Effector memory CD8-positive, alpha-beta T cell (primary cell): ENCODE results near the gene GPC3.
"Not testable (repeated sequence)": the region's sequence is repeated elsewhere in the genome, so short reads cannot be mapped to it uniquely, and the experiment has no call there.

ENCODE experiments used
- ATAC-seq: fragments of 150-1000 bp; cut with Tn5 transposase; replicated peaks from 2 replicates; pipeline ENCODE4 v1.10.0; 2021; ENCODE audit warnings: mild to moderate bottlenecking, moderate library complexity
- DNase-seq, 3 experiments: peaks; one replicate each; pipeline ENCODE4 v3.0.0; 2021
- H3K27ac Mint-ChIP-seq, 2 donors: one replicate each; pipeline ENCODE4 v1.8.0; 2022; ENCODE audit warnings: mild to moderate bottlenecking in 2 of 2, mixed read lengths in 2 of 2, moderate library complexity in 2 of 2
- H3K27me3 Mint-ChIP-seq, 2 donors: one replicate each; pipeline ENCODE4 v1.8.0; 2022; ENCODE audit warnings: mixed read lengths in 2 of 2
- H3K36me3 Mint-ChIP-seq: one replicate; pipeline ENCODE4 v1.8.0; 2022; ENCODE audit warnings: mild to moderate bottlenecking, moderate library complexity, mixed read lengths; ENCODE audit not compliant: insufficient read depth
- H3K4me1 Mint-ChIP-seq, 2 donors: one replicate each; pipeline ENCODE4 v1.8.0; 2022; ENCODE audit warnings: low read depth in 2 of 2, mixed read lengths in 2 of 2
- H3K4me3 Mint-ChIP-seq, 2 donors: one replicate each; pipeline ENCODE4 v1.8.0; 2022; ENCODE audit warnings: mild to moderate bottlenecking in 2 of 2, mixed read lengths in 2 of 2, moderate library complexity in 2 of 2
- H3K9me3 Mint-ChIP-seq, 2 donors: one replicate each; pipeline ENCODE4 v1.8.0; 2022; ENCODE audit warnings: mixed read lengths in 2 of 2

The GPC3 gene

DNA sequence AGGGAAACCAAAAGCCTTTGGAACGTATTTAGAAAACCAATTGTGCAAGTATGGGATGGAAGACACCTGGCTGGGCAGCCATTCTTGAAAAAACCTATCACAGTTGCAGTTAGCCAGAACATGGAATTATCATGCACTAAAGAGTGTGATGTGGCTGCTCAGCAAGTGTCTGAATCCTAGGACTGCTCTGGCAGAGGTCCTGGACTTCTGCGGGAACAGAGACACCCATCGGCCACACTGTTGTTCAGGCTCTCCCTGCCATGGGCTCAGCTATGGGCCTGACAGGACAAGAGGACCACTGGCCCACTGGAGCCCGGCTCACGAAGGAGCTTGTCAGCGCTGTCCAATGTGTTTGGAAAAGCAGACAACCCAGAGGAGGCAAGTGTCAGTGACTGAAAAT lies 454.4 kb downstream of the GPC3 start:
- Mint-ChIP-seq H3K4me1 (no peaks in the 10 kb centered on the region), H3K27ac (no peak overlapping the region), H3K27me3 (no peaks in the 10 kb centered on the region), H3K36me3 (no peaks in the 10 kb centered on the region), H3K4me3 (no peak overlapping the region), H3K9me3 (no peaks in the 10 kb centered on the region)
- DNase-seq (no peak), ATAC-seq (no peak)

DNA sequence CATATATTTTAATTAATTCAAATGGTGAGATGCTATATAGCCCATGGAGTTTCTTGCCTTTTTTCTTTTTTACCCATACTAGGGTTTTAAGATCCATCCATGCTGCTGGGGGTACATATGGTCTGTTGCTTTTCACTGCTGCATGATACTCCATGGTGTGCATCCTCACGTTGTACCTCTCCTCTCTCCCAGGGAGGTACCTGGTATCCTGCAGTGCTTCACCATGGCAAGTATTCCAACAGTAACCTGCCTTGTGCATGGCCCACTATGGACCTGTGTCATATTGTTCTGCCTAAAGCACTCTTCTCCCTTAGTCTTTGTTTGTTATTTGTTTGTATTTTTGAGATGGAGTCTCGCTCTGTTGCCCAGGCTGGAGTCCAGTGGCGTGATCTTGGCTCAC lies 455.8 kb downstream of the GPC3 start:
- no peak overlapping the region for H3K27ac Mint-ChIP-seq
- H3K27me3 Mint-ChIP-seq = no peaks in the 10 kb centered on the region
- H3K9me3 Mint-ChIP-seq = no peaks in the 10 kb centered on the region
- no peaks in the 10 kb centered on the region for H3K4me1 Mint-ChIP-seq
- DNase-seq (no peak), ATAC-seq (no peak)
- no peak overlapping the region for H3K4me3 Mint-ChIP-seq
- no peaks in the 10 kb centered on the region for H3K36me3 Mint-ChIP-seq

DNA sequence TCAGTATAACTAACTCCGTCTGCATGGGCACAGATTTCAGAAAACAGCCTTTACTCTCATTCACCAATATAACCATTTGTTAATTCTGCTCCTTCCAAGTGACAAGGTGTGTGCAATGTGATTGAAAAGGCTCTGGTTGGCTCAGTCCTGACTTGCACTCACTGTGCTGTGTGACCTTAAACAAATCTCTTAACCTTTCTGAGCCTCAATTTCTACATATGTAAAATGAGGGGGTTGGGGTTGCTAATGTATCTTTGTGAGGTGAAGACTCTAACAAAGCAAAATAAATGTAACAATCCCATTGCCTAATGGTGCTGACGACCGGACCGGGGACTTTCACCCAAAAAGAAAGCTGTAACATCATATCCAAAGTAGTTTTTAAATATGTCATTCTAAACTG lies 457.6 kb downstream of the GPC3 start:
- Mint-ChIP-seq H3K4me1 (no peaks in the 10 kb centered on the region), H3K9me3 (no peaks in the 10 kb centered on the region), H3K36me3 (no peaks in the 10 kb centered on the region), H3K4me3 (no peak overlapping the region), H3K27me3 (no peaks in the 10 kb centered on the region), H3K27ac (no peak overlapping the region)
- DNase-seq = no peak
- ATAC-seq = no peak

DNA sequence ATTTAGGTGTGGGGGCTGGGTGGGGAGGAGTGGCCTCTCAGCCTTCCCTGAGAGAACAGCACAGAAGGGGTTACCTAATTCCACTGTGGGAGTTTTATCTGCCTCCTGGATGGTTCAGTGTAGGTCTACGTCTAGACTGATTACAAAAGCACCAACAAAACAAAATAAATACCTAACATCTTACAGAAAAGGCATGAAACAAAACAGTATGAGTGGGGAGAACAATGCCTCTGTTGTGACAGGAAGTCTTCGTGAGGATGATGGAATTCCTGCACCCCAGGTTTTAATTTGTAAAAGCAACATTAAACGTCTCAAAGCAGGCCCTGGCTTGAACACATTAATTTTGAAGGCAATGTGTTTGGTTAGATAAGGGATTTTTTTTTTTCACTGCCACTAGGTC lies 458.0 kb downstream of the GPC3 start:
- H3K4me3 Mint-ChIP-seq = no peak overlapping the region
- no peak overlapping the region for H3K27ac Mint-ChIP-seq
- H3K9me3 Mint-ChIP-seq = no peaks in the 10 kb centered on the region
- H3K36me3 Mint-ChIP-seq = no peaks in the 10 kb centered on the region
- no peaks in the 10 kb centered on the region for H3K4me1 Mint-ChIP-seq
- DNase-seq (no peak), ATAC-seq (no peak)
- no peaks in the 10 kb centered on the region for H3K27me3 Mint-ChIP-seq

DNA sequence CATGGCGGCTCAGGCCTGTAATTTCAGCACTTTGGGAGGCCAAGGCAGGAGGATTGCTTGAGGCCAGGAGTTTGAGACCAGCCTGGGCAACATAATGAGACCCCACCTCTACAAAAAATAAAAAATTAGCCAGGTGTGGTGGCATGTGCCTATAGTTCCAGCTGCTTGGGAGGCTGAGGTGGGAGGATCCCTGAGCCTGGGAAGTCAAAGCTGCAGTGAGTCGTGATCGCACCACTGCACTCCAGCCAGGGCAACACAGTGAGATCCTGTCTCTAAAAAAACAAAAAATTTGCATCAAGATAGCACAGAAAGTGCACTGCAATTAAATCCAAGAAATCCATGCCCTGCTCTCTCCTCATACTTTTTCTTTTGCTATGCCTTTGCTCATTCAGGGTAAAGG lies 458.6 kb downstream of the GPC3 start:
- H3K9me3 Mint-ChIP-seq, ATAC-seq, H3K4me3 Mint-ChIP-seq, H3K36me3 Mint-ChIP-seq, H3K27me3 Mint-ChIP-seq, H3K27ac Mint-ChIP-seq, DNase-seq, H3K4me1 Mint-ChIP-seq: not testable (repeated sequence)

DNA sequence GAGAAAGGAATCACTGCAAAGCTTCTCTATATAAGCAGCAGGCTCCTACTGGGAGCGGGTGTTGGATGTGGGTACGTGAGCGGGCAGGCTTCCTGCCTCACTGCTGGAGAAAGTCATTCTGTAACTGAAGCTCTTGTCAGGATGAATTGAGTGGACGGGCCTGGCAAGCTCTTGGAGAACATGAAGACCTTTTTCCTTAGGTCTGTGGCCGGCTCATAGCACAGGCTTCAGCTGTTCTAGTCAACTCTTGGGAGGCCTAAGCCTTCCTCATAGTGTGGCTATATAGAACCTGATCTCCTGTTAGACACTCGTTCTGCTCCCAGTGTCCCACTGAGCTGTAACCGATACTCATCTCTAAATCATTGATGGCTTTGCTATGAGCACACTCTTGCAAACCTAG lies 461.9 kb downstream of the GPC3 start:
- Mint-ChIP-seq H3K27ac (no peak overlapping the region), H3K4me1 (no peaks in the 10 kb centered on the region), H3K4me3 (no peak overlapping the region), H3K36me3 (no peaks in the 10 kb centered on the region), H3K27me3 (no peaks in the 10 kb centered on the region), H3K9me3 (no peaks in the 10 kb centered on the region)
- DNase-seq = no peak
- ATAC-seq = no peak

DNA sequence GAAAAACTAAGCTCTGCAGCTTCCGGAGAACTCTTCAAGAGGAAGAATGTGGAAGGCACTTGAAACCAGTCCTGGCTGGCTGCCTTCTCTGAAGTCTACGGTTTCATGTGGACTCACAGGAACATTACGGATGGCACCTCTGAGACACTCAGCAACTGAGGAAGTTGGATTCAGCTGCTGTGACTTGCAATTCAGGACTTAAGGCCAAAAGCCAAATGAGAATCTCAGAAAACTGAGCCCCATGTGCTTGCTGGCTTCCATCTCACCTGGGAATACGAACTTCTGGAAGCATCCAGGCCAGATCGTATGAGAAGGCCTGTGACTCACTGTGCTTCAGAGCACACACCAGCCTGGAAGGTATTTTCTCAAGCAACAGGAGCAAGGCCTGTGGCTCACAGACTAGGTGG lies 462.3 kb downstream of the GPC3 start:
- no peak overlapping the region for H3K4me3 Mint-ChIP-seq
- H3K36me3 Mint-ChIP-seq = no peaks in the 10 kb centered on the region
- H3K27me3 Mint-ChIP-seq = no peaks in the 10 kb centered on the region
- no peaks in the 10 kb centered on the region for H3K9me3 Mint-ChIP-seq
- ATAC-seq (no peak), DNase-seq (no peak)
- H3K4me1 Mint-ChIP-seq = no peaks in the 10 kb centered on the region
- H3K27ac Mint-ChIP-seq = no peak overlapping the region

DNA sequence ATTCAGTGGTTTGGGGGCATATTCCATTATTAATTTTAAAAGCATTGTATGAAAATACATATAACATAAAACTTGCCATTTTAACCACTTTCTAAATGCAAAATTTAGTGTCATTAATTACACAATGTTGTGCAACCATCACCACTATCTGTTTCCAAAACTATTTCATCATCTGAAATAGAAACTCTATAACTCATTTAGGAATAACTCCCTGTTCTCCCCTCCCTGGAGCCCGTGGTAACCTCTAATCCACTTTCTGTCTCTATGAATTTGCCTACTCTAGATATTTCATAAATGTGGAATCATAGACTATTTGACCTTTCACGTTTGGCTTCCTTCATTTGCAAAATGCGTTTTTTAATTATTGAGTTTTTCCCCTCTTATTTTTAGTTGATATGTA lies 468.7 kb downstream of the GPC3 start:
- H3K4me1 Mint-ChIP-seq = no peaks in the 10 kb centered on the region
- no peaks in the 10 kb centered on the region for H3K9me3 Mint-ChIP-seq
- H3K27ac Mint-ChIP-seq = no peak overlapping the region
- no peak for DNase-seq
- no peak overlapping the region for H3K4me3 Mint-ChIP-seq
- no peak for ATAC-seq
- H3K36me3 Mint-ChIP-seq = no peaks in the 10 kb centered on the region
- H3K27me3 Mint-ChIP-seq = no peaks in the 10 kb centered on the region

DNA sequence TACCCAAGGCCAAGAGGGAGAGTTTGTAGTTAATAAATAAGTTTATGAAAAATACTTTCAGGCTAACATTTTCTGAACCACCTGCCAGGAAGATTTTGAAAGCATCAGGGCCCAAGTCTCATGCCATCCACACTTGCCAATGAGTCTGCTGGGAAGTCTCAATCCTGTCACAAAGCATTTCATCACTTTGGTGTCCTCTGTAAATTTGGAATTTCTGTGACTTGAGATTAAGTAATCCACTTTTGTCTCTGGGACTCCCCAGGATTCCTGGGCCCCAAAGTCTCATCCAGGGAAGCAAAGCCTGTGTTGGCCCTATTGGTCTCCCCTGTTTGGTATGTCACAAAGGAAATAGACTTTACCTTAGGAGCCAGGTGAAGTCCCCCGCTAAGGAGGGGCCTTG lies 470.9 kb downstream of the GPC3 start:
- no peak overlapping the region for H3K27ac Mint-ChIP-seq
- DNase-seq (no peak), ATAC-seq (no peak)
- no peaks in the 10 kb centered on the region for H3K9me3 Mint-ChIP-seq
- H3K27me3 Mint-ChIP-seq = no peaks in the 10 kb centered on the region
- H3K4me1 Mint-ChIP-seq = no peaks in the 10 kb centered on the region
- H3K4me3 Mint-ChIP-seq = no peak overlapping the region
- H3K36me3 Mint-ChIP-seq = no peaks in the 10 kb centered on the region

DNA sequence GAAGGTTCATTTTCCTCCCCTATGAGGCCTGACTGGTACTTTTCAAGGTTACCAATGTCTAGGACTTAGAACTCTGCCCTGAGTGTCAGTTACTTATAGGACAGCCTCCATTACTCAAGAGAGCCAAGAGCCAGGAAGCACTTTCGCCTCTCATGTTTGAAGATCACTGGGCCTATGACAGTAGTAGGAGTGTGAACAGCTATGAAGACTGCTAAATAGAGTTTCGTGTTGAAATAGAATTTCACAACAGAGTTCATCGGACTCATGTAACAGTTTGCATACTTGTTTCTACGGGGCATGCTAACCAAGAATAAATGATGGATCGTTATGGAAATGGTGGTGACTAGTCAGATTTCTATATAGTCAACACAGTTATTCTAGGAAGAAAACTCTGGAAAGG lies 472.3 kb downstream of the GPC3 start:
- Mint-ChIP-seq H3K4me3 (no peak overlapping the region), H3K36me3 (no peaks in the 10 kb centered on the region), H3K27me3 (no peaks in the 10 kb centered on the region), H3K4me1 (no peaks in the 10 kb centered on the region), H3K27ac (no peak overlapping the region), H3K9me3 (no peaks in the 10 kb centered on the region)
- ATAC-seq (no peak), DNase-seq (no peak)

DNA sequence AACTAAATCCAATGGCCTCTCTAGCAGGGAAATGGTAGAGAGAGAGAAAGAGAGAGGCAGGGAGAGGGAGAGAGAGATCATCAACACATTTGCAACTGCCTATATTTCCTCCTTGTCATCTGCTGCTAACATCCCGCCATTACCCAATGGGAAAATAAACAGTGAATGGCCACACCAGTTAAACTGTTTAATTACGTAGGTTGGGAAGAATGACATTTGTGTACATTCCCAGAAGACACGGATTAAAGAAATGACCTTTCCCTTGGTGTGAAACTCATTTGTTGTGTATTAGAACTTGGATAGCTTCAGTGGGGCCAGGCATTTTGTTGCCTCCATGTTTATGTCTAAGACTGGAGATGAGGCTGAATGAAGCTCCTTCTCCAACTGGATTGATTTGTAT lies 474.4 kb downstream of the GPC3 start:
- Mint-ChIP-seq H3K27ac (no peak overlapping the region), H3K4me1 (no peaks in the 10 kb centered on the region)
- no peak for ATAC-seq

DNA sequence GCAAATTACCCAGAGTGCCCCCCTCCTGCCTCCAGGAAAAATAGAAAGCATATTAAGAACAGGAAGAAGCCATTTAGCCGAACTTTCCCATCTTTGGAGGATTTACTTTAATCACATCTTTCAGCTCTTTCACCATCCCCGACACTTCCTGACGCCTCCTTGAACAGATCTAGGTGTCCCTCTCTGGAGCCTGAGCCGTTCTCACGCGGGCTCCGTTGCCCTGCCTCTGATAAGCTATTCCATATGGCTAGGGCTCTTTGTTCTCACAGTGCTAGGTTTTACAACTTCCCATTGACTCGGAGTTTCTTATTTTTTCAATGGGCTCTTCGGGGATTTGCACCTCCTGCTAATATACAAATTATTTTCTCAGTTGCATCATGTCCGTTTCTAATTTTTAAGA lies 488.0 kb downstream of the GPC3 start:
- DNase-seq (no peak), ATAC-seq (no peak)
- Mint-ChIP-seq H3K36me3 (peaks cover 3% of the 10 kb centered on the region), H3K27me3 (no peaks in the 10 kb centered on the region), H3K27ac (no peak overlapping the region), H3K4me3 (no peak overlapping the region), H3K4me1 (no peaks in the 10 kb centered on the region), H3K9me3 (no peaks in the 10 kb centered on the region)

More for the DNA sequence above, 474.4 kb downstream of the GPC3 start:
- Mint-ChIP-seq H3K9me3 (no peaks in the 10 kb centered on the region), H3K4me3 (no peak overlapping the region), H3K27me3 (peaks cover 0 to 3% of the 10 kb centered on the region in 2 donors), H3K36me3 (no peaks in the 10 kb centered on the region)
- no peak for DNase-seq

DNA sequence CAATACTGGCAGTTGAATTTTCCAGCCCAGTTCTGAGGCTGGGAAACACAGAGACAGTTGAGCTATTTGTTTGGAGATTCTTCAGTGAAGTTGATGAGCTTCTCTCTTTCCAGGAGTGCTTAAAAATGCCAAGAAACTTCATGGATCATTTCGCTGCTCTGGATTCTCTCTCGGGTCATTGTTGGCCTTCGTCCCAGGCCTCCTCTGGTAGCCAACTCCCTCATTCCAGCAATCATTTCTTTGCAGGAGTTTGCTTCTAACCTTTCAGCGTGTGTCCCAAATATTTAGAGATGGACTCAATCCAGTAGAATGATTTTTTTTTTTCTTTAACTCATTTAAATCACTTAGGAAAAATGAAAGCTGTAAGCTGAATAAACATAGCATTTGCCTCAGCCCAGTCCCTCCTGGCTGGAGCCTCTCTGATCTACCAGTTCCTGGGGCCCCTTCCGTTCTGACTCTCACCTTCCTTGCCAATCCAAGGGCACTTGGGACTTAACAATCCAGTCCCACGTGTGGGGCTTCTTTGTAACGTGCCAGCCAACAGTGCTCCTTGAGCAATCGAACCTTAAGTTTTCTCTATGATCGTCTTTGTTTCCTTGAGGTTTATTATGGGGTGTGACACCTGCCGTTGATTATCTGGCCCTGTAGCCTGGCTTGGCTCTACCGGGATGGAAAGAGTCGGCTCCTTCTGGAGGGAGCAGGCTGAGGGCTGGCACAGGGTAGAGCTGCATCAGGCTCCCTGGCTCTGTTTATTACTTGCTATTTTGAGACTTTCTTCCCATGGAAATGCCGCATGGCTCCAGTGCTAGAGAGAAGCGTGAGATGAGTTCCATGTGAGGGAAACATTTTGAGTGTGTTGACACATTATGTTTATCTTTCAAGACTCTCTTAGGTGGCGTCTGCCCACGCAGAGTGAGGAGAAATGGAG lies 489.7 kb downstream of the GPC3 start:
- no peak for ATAC-seq
- H3K4me1 Mint-ChIP-seq = no peaks in the 10 kb centered on the region
- H3K36me3 Mint-ChIP-seq = peaks cover 3% of the 10 kb centered on the region
- H3K4me3 Mint-ChIP-seq = no peak overlapping the region
- DNase-seq = no peak
- no peaks in the 10 kb centered on the region for H3K9me3 Mint-ChIP-seq
- H3K27me3 Mint-ChIP-seq = peaks cover 0 to 5% of the 10 kb centered on the region in 2 donors
- no peak overlapping the region for H3K27ac Mint-ChIP-seq

DNA sequence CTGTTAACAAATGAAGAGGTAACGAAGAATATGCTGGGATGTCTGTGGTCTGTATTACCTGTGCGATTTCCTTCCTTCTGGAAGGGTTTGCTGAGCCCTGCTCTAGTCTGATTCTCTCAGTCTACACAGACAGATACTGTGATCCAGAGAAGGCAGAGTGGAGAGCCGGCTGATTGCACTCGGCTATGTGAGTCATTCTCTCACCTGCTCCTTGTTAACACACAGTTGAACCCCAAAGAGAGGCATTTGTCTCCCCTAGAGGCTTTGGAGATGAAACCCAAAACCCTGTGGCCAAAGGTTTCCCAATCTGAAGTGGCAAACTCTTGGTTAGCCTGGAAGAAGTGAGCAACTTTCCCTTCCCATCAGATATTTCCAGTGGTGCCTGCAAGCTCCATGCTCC lies 492.0 kb downstream of the GPC3 start:
- Mint-ChIP-seq H3K4me1 (no peaks in the 10 kb centered on the region), H3K9me3 (no peaks in the 10 kb centered on the region), H3K27ac (no peak overlapping the region), H3K4me3 (no peak overlapping the region), H3K36me3 (no peaks in the 10 kb centered on the region), H3K27me3 (peaks cover 0 to 5% of the 10 kb centered on the region in 2 donors)
- ATAC-seq (no peak), DNase-seq (no peak)
